Stimulated activated CD8-positive, alpha-beta memory T cell treated with anti-CD3 and anti-CD28 coated beads, Interleukin-7, amount 100 ng/mL, for 48 hours (primary cell): ENCODE data around the gene ZFHX3.

Source experiments
- DNase-seq, 2 donors: peaks; one replicate each; pipeline ENCODE4 v3.0.0-alpha.2; 2020; ENCODE audit warnings: low read depth in 1 of 2; ENCODE audit errors: extremely low read depth in 1 of 2

ZFHX3 gene

DNA sequence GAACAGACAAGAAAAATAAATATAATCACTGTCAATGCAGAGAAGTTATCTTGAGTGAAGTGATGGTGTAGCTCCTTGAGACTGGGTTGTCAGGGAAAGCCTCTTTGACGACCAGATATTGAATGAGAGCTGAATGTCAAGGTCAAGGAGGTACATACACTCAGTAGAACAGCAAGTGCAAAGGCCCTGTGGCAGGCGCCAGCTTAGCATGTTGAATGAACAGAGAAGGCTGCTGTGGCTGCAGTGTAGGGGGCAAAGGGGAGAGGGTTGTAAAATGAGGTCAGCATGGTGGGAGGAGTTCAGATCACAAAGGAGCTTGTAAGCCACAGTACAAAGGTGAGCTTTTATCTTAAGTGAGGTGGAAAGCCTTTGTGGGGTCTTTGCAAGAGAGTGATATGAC is 111.5 kb downstream of the ZFHX3 start:
- DNase-seq = no peak

DNA sequence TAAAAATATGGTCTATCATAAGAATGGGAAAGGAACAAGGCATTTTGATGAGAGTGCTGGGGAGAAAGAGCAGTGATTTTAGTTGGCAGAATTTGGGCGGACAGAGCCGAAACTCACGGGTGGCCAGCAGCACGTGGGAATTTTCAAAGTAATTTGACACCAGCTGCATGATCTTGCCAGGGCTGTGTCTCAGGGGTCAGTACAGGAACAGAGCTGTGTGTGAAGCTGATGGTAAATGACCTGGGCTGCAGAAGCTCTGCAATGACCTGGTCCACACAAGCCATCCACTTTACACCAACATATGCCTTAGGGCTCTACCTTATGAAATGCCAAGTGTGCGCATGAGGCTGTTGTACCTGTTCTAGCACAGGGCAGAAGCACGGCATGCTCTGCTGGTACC is 112.0 kb downstream of the ZFHX3 start:
- DNase-seq = no peak

DNA sequence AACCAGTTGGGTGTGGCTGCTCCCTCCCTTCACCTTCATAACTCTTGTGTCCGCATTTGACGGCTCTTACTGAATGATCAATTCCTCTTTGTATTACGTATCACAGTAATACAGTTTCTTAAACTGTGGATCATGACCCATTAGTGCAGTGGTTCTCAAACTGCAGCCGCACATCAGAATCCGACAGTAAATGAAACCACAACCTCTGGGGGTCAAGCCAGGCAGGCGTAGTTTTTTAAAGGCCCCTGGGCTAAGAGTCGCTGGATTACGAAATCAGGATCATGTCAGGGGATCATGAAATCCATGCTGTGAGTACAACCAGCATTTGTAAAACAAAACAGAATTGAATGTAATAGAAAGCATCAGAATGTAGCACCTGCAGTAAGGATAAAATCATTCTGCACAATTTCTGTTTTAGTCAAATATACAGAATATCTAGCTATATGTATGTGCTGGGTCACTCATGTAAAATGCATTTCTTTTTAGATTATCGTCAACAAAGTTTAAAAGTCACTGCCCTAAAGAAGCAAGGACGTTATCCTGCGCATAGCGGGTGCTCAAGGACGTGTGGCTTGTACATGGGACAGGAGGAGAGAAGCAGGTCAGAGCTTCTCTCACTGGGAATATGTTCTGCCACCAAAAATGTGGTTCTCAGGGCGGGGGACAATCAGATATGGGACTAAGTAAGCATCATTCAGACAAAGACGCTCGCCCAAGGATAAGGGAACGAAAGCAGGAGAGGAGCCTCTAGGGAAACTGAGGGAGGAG is 113.1 kb downstream of the ZFHX3 start:
- no peak for DNase-seq

DNA sequence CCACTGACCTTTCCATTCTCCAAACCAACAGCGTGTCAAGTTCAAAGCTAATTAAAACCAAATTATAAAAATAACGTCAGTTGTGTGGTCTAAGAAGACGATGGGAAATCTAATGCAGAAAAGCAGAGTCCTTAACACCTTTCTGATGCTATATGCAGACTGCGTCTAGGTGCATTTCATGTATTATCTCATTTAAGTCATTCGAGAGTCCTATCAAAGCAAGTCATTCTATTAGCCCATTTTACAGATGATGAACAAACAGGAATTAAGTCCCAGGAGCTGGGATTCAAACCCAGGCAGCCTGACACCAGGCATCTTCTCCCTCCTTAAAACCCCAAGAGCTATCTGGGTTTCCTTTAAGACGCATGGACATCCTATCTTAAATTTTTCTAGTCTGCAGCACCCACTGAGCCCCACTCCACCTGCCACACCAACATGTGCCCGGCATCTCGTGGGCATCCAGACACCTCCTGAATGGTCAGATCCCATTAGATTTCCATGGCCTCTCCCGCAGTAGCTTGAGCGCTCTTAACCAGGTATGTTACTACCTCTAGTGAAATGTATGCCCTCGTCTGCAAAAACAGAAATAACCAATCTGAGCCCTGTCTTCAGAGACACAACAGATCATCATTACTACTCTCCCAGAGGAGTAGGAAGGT is 115.1 kb downstream of the ZFHX3 start:
- DNase-seq = no peak

DNA sequence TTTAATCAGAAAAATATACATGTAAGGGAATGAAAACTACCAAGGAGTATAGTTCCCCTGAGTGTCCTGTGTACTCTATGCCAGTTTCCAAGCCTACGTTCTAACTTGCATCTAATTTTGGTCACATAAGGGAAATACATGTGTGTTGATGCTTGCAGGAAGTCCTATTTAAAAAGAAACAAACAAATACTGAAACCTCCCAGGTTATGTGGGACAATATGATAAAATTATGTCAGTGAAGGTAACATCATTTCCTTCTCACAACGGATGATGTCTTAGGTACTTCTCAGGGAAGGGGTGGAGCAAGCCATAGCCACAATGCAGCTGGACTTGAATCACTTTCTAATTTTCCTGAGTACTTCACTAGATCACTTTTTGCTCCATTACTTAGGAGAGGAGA is 115.9 kb downstream of the ZFHX3 start:
- no peak for DNase-seq

DNA sequence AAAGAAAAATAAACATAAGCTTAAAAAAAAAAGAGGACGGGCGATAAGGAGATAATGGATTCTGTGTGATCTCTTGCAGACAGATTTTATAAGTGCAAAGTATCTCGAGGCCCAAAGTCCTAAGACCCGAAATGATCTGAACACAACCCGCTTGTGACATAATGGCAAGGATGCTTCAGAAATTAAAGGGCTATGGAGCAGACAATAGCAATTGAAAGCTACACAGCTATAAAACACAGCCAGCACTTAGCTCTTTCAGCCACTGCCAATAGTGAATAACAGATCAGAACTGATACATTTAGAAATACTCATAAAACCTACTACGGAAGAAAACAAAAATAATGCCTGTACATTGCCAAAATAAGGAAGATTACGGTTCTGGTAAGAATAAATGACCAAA is 117.5 kb downstream of the ZFHX3 start:
- no peak for DNase-seq

DNA sequence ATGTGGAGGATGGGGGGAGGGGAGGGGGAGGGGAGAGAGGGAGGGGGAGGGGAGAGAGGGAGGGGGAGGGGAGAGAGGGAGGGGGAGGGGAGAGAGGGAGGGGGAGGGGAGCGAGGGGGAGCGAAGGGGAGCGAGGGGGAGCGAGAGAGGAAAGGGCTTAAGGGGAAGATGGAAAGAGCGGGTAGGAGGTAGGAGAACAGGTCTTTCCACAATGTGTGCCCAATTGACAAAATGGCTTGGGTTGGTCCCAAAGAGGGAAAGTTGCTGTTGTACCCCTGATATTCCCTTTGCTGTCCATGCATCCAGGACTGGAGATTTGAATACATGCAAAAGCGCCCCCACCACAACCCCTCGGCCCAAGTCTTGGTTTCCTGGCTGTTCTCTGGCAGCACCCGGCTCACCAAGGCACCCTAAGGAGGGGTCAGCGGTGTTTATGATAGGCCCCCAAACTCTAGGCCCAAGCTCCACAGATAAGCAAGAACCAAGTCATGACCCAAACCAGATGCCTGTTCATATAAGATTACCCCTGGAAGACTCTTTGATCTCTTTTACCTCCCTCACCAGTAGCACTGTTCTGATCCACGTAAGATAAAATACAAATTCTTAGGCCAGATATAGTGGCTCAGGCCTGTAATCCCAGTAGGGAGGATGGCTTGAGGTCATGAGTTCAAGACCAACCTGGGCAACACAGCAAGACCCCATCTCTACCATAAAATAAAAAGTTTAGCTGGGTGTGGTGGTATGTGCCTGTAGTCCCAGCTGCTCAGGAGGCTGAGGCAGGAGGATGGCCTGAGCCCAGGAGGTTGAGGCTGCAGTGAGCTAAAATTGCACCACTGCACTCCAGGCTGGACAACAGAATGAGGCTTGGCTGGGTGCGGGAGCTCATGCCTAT is 119.6 kb downstream of the ZFHX3 start:
- no peak for DNase-seq

DNA sequence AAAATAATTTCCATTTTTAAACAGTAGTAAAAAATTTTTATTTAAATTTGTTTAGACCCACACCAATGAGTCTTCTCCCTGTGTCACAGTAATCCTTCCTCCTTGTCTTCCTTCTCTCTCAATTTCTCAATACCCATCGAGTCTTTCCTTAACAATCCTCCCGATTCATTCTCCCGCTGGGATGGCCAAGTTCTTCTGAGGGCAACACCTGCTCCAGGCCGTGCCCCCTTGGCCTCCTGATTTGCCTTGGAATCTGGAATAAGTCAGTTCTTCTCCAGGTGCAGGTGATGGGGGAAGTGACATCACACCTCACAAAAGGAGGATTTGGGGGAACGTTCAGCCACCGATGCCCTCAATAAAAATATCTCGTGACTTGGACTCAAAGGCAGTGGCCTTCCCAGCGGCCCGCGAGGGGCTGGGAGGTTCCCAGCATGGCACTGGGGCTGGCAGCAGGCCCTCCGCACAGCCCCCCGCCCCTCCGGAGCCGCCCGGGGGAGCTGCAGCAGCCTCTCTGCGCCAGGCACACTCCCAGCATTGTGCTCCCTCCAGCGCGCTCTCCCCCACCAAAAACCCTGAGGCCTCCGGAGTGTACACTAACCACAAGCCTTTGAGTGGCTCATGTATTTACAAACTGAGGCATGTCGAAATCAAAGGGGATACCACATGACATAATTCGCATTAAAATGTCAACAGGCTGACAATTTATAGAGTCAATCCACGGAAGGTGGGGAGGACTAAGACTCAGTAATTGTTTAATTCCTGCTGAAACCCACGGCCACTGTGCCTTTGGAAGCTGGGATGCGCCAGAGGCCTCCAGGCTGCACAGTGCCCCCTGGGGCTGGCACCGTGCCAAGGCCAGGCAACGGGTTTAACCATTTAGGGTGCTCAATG is 120.5 kb downstream of the ZFHX3 start:
- no peak for DNase-seq

DNA sequence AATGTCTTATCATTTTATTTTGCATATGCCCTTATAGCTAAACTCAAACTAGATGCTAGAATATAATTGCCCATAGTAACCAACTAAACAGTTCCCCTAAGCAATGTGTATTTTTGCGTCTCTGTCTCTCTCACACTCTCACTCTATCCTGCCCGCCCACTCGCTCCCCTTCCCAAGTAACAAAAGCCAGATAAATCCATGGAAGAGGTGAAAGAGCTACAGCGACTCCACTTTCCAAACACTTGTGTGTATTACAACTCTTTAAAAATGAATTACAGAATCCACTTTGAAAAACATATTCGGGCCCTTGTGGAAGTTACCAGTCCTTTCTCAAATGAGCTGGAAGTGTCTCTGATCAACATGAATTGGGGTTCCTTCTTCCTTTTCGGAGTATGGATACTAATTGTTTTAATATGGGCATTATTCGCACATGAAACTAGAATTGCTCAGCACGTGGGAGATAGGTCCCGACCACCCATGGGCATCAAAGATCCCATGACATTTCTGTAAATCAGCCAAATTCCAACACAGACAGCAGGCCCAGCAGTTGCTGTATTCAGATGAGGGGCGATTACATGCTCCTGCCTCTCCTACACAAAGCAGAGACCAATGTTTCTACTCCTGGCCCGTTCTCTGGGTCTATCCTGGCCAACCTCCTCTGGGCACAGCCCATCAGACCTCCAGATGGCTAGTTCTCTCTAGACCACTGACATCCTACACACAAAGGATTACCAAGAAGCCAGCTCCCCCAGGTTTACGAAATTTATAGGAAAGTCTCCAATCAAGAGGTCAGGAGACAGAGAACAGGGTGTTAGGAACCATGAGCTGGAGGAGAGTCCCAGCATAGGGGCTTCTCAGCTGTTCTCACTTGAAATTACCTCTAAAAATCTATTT is 121.5 kb downstream of the ZFHX3 start:
- DNase-seq = no peak

DNA sequence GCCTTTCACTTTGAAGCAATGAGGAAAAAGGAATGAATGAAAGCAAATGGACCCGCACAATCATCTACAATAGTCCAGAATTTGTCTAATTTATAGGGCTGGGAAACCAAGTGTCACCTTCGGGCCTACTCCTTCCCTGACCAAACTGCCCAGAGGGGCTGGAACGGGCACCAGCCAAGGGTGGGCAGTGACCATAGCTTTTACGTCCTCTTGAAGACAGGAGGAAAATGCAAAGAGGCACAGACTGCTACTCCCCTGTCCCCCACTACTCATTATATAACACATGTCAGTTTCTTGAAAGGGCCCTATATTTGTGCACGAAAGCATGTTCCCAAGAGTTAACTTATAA is 122.3 kb downstream of the ZFHX3 start:
- no peak for DNase-seq

DNA sequence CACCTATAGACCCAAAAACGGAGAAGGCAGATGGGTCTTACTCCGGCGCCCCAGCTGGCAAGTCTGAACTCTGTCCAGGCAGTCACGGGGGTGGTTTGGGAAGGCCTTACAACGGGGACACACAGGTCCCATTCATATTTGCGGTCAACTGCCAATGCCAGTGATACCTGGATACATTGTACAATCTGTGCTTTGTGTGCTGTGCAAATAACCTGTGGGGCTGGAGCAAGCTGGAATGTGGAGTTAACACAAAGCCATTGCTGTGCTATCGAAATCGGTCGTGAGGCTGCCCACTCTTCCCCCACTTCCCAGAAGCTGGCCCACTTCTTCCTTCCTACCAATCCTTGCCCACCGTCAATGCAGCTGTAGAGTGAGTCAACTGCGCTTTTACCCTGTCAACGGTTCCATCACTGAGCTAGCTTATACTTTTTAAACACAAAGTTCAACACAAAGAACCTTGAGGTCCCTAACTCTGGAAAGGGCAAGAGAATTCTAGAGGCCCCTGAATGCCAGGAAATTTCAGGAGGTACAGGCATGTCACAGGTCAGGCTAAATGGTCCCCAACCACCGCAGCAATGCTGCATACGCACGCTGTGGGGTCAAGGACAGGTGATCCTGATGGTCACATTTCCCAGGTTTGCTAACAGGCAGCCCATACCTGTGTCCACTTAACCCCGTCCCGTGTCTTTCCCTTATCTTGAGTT is 122.8 kb downstream of the ZFHX3 start:
- DNase-seq = no peak

DNA sequence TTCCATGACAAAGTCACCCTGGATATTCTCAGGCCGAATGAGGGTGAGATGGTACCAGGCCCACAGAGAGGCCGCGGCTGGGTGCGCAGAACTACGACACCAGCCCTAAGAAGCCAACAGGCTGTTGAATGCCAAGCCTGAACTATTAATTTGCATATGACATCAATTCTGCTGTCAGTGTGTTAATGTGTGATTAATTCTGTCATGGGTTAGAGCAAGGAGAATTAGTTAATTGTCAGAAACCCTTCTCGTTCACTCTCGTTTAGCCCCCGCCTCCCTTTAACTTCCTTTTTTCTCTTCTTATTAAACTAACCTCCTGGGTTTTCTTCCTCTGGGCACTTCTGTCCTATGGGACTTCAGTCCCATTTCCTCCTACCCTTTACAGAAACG is 123.4 kb downstream of the ZFHX3 start:
- DNase-seq = no peak

DNA sequence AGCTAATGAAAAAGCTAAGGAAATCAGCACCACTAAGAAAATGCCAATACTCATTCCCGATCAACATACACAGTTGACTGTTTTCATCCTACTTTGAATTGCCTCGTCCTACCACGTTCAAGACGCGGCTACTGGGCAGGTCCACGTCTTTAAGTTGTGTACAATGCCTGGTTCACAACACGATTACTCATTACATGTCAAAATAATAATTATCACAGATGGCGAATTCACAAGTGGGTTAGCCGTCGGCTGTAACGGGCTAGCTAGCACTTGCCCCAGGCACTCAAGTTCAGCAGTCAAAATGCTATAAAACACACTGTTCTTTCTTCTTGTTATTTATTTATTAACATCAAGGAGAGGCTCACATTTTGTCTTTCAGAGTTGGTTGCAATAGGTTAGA is 124.2 kb downstream of the ZFHX3 start:
- DNase-seq = no peak

DNA sequence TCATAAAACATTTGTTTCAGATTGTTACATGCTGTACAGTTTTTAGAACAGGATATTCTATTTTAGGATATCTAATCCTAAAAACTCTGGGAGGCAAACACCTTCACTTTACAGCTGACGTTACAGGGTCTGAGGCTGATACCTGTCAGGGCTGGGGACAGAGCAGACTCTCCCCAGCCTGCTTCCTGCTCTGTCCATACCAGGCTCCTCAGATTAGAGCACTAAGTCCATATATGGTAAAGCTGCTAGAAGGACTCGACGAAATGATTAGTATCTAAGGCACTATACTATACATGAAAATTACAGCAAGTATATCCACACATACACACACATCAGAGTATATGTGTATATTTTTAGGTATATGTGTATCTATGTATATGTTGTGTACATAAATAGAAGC is 125.2 kb downstream of the ZFHX3 start:
- no peak for DNase-seq

DNA sequence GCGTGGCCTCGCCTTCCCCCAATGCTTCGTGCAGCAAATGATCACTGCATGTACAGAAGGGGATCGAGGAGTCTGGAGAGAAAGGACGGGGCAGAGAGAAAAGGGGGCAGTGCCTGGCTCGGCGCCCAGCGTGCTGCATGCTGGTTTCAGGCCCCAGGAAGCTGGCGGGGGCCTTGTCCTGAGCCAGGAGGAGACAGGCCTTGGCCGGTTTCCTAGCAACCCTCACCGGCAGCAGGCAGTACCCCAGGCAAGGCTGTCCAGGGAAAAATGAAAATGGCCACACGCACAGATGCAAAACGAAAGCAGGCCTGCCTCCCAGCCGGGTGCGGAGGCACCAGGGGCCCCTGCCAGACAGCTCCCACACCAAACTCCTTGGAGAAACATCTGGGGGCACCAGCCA is 126.3 kb downstream of the ZFHX3 start:
- DNase-seq = no peak

DNA sequence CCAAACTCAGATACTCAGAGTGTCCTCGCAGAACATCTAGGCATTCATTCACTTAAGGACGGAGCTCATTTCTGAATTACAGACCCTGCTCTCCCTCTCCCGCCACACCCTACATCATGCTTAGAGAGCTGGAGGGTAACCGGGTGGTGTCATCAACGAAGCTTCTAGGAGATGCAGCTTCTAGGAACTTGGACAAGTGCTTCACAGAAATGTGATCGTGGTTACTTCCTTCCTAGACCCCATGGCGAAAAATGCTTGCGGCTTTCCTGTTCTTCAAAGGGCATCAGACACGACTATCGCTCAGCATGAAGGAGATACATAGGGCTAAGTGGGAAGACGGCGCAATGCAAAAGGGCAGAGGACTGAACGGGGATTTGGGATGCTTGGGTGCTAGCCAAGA is 126.8 kb downstream of the ZFHX3 start:
- no peak for DNase-seq

DNA sequence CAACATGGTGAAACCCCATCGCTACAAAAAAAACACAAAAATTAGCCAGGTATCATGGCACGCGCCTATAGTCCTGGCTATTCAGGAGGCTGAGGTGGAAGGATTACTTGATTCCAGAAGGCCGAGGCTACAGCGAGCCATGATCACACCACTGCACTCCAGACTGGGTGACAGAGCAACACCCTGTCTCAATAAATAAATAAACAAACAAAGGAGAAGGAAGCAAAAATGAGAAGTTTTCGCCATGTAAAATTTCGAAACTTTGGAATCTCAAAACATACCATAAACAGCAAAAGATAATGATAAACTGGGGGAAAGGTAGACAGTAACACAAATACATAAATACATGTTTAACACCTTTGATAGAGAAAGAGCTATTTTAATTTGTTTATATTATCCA is 130.9 kb downstream of the ZFHX3 start:
- DNase-seq = no peak

DNA sequence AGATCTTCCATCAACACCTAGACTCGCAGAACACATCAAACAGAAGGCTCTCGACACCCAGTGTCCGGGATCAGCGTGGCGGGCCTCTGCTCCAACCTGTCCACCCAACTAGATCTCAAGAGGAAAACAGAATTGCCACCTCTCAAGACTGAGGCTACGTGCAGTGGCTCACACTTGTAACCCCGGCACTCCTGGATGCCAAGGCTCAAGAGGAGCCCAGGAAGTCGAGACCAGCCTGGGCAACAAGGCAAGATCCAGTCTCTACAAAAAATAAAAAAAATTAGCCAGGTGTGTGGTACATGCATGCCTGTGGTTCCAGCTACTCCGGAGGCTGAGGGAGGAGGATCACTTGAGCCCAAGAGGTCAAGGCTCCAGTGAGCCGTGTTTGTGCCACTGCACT is 132.6 kb downstream of the ZFHX3 start:
- no peak for DNase-seq

DNA sequence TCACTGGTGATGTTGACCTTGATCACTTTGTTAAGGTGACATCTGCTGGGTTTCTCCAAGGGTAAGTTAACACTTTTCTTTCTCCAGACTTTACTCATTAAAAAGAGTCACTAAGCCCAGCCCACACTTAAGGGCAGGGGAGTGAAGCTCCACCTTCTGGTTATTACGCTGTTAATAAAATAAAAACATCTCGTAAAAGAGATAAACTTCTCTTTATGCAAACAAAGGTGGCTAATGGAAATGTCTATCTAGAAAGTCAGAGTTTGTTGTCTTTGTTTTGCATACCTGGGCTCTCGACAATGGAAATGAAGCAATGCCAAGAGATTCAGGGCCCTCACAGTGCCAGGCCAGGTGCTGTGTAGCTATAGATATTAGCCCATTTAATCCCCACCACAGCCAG is 134.4 kb downstream of the ZFHX3 start:
- DNase-seq = no peak
